ENCODE results near the gene ZNF467.

ZNF467 gene

GRCh38 chr7:149741629-149742028 lies 31.8 kb downstream of the ZNF467 start:
- no peak for DNase-seq

DNA sequence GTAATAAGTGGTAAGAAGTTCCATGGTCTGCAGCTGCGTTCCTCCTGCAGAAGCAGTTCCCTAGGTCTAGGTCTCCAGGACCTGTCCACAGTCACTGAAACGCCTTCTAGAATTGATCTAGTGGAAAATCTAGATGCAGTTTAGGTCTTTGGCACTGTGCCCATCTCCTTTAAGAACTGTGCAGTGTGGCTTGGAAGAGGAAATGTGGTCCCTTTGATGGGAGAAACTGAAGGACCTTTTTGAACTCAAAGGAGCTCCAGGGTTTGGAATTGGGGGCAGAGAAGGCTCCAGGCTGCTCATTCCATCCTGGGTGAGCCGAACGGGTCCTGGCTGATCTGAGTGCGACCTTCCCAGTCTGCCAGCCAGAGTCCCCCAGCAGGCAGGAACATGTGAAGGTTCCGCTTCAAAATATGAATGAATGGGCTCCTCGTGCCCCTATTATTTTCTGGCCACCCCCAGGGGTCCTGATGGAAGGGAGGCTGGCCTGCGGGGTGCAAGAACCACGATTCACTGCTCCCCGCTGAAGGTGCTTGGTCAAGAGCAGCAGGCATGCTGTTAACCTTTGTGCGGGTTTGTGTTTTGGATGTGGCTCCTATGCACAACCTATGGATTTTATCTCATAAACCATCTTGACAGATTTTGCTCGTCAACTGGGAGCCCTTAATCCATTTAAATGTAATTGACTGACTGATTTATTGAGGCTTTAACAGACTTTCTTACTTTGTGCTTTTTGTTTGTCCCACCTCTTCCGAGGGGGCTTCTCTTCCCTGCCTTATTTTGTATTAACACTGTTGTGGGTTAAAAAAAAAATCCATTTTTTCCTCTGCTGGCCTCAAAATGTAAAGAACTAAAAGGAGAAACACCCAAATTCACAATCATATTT lies 36.7 kb downstream of the ZNF467 start:
- no peak for DNase-seq

- DNase-seq, result no peak
These were observed 37.5 kb downstream of the ZNF467 start for GRCh38 chr7:149735779-149736477.

- DNase-seq, result no peak
These were observed 38.2 kb downstream of the ZNF467 start for GRCh38 chr7:149735181-149735602.

DNA sequence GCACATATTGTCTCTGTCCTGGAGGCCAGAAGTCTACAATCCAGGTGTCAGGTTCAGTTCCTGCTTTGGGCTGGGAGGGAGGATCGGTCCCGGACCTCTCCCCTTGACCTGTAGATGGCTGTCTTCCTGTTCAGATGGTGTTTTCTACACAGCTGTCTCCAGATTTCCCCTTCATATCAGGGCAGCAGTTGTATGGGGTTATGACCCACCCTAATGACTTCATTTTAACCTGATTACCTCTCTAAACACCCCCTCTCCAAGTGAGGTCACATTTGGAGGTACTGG lies 38.7 kb downstream of the ZNF467 start:
- no peak for DNase-seq

DNA sequence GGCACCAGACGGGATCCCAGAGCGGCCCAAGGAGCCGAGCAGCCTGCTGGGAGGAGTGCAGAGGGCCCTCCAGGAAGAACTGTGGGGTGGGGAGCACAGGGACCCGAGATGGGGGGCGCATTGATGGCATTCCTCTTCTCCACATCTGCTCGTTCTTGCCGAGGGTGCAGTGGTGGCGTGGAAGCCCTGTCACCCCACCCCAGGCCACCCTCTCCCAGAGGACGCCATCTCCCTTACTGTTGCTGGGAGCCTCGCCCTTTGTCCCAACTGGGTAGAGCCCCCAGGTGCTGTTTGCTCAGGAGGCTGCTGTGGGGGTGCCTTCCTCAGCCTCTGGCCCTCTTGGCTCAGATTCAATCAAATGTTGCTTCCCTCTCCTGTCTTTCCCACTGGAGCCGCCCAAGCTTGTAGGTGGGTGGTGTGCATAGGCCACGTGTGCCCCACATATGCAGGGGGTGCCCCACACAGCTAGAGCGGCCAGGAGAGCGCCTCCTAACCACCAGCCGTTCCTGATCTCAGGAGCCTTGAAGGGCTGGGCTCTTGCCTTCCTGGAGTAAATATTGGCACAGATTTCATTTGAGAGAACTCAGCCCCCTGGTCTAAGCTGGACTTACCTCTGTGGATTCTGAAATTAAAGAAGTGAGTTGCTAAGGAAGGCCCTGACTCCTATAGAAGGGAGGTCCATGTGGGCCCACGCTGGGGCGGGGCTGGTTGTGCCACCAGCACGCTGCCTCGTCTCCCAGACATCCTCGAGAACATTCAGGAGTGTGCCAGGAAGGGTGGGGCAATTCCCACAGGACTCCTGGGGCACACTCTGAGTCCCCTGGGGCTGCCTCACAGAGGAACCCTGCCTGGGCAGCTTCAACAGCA lies 39.2 kb downstream of the ZNF467 start:
- no peak for DNase-seq

DNA sequence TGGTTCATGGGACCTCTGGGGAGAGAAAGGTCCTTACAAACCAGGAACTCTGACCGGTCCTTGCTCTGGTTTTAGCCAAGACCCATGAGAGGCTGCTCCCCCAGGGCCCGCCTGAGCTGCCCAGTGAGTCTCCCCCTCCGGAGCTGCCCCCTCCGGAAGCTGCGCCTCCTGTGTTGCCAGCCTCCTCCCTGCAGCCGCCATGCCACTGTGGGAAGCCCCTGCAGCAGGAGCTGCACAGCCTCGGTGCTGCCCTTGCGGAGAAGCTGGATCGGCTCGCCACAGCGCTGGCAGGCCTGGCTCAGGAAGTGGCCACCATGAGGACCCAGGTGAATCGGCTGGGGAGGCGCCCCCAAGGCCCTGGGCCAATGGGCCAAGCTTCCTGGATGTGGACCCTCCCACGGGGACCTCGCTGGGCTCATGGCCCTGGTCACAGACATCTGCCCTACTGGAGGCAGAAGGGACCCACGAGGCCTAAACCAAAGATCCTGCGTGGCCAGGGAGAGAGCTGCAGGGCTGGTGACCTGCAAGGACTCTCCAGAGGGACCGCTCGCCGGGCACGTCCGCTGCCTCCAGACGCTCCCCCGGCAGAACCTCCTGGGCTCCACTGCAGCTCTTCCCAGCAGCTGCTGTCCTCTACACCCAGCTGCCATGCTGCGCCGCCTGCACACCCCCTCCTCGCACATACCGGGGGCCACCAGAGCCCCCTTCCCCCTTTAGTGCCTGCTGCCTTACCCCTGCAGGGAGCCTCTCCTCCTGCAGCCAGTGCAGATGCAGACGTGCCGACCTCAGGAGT lies 40.1 kb downstream of the ZNF467 start:
- no peak for DNase-seq

DNA sequence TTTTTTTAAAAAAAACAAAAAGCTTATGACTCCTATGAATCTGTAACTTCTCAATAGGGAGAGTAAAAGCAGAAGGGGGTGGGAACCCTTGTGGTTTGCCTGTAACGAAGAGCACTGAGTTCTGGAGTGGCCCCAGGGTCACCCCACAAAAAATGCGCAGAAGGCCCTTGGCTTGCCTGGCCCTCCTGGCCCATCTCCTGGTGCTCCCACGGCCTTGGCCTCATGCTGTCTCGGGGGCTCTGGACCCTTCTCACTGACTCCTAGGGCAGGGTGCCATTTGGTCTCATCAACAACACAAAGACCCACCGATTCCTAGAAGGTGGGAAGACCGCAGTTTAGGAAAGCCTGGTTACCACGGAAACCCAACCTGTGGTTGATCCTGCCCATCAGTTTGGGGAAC lies 40.8 kb downstream of the ZNF467 start:
- DNase-seq, result no peak

DNA sequence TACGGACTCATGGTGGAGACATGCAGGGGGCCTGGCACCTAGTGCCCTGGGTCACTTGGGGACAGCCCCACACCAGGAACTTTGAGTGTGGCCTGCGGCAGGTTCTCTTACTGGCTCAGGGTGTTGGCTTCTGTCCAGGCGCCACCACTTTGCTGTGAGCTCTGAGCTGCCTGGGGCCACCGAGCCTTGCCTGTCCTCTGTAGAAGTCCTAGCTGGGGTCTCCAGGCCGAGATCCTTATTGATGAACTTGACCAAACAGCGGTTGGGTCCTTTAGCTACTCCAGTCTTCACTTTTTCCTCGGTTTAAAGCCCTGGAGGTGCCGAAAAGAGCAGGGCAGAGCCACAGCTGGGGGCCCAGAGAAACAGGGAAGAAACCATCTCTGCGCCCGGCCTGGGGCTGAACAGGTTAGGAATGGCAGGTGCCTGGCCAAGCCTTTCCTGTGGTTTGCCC lies 41.3 kb downstream of the ZNF467 start:
- DNase-seq, result no peak

GRCh38 chr7:149731207-149731955 lies 42.0 kb downstream of the ZNF467 start:
- DNase-seq, result no peak

- DNase-seq, result no peak
These were observed 43.2 kb downstream of the ZNF467 start for GRCh38 chr7:149729983-149730801.

GRCh38 chr7:149729586-149729982 lies 43.8 kb downstream of the ZNF467 start:
- DNase-seq, result no peak

DNA sequence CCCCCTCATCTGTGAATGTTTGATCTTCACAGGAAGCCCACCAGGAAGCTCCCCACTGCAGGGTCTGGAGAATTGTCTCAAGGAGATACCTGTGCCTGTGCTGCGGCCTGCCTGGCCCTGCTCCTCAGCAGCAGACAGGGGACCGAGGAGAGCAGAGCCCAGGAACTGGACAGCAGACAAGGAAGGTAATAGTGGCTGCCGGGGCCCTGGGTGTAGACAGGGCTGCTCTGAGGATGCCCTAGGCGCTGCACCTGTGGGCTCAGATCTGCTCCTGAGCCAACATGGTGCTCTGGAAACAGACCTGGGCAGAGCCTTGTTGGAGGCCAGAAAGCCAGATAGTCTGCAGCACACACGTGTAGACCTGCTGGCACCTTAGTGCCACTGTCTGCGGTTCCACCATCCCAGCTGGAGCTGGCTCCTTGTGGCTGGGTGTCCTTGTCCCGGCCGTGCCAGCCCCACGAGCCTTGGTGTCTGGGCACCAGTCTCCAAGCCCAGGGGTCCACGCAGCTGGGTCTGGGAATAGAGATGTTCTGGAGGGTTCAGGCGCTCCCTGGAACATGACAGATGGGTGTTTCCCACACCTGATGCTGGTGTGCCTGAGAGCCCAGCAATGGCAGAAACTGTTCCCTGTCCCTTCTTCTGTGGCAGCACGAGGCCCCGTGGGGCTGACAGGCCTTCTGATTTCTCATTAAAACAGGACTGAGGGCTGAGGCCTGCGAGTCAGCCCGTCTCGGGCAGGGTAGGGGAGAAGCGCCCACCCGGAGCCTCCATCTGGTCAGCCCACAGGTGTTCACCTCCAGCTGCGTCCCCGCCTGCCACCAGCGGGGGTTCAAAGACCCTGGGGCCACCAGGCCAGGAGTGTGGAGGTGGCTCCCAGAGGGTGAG lies 44.7 kb downstream of the ZNF467 start:
- no peak for DNase-seq

DNA sequence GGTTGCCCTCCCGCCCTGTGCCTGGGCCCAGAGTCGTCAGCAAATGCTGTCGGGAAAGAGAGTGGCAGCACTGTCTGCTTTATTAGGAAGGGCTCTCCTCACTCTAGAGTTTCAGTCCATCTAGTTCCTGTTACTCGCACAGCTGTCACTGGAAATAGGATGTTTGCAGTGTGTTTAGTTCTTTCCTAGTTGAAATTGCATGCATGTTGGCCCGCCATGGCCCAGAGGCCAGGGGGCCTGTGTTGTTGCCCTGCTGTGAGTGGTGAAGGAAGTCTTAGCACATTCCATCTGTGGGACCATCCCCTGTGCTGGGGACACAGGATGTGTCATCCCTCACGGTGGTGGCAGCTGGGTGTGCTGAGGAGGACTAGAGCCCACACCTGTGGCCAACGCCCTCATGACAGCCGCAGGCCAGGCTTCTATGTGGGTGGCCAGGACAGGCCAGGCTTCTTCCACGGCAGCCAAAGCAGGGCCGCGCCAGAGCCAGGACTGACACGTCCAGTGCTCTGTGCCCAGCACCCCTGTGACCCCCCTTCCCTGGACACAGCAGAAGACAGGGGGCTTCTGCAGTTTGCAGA lies 45.4 kb downstream of the ZNF467 start:
- no peak for DNase-seq

DNA sequence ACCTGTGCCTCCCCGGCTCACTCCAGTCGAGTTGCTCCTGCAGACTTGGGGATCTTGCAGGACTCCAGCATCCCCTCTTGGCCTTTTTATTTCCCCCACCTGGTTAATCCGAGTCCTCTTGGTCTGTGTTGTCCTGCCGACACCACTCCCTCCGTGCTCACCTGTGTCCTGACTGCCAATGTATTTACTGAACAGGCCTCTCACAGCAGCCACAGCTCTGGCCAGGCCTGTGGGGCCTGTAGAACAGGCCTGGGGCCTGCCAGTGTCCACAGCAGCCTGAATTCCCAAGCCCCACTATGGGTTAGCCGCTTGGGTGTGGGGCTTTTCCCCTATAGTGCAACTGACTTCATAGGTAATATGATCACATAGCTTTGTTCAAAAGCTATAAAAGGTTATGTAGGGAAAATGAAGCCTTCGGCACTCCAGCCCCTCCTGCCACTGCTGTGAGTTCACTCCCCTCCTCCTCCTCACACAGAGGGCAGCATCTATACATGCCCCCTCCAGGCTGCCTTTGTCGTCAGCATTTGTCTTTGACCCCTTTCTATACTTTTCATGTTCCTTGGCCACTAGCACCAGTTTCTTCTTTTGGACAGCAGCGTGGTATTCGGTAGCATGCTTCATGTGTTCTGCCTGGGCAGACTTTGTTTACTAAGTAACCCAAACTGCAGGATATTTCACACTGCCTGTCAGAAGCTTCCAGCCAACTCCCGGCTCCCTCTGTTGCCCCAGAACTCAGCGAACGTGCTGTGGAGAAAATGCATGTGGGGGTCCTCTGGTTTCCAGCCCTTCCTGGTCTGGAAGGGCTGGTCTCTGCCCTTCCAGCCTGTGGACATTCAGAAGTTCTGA lies 46.1 kb downstream of the ZNF467 start:
- DNase-seq, result no peak

DNA sequence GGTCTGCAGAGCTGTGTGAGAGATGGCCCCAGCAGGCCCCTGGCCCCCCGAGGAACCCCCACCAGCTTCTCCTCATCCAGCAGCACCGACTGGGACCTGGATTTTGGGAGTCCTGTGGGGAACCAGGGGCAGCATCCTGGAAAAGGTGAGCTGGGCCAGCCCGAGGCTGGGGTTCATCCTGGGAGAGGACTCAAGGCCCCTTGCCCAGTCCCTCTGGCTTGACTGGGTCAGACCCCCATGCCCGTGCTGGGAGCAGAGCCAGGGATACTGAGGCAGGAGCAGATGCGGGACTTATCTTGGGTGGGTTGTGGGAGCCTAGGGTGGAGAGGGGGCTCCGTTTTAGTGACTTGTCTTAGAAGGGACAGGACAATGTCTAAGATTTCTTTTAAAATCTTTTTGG lies 47.5 kb downstream of the ZNF467 start:
- no peak for DNase-seq

GRCh38 chr7:149725426-149725821 lies 48.0 kb downstream of the ZNF467 start:
- no peak for DNase-seq

GRCh38 chr7:149724661-149725425 lies 48.5 kb downstream of the ZNF467 start:
- no peak for DNase-seq

Data from effector CD4-positive, alpha-beta T cell (primary cell).